HepG2 (cell line): ENCODE data around the gene HERC6.

Experiments
- TBL1XR1 ChIP-seq: fragments of 150-350 bp; IDR thresholded peaks from 2 replicates; pipeline ENCODE4 v1.6.1; 2014; ENCODE audit warnings: borderline replicate concordance, low read length; ENCODE audit not compliant: partially characterized antibody
- XRCC5 ChIP-seq: fragments of 200-400 bp; formaldehyde crosslinking; optimal IDR thresholded peaks from 2 replicates; pipeline ENCODE3; 2017; ENCODE audit warnings: mild to moderate bottlenecking, low read length
- TF ChIP-seq, protein P1 (sequence below): sonication (generic); formaldehyde crosslinking; IDR thresholded peaks from 2 replicates; pipeline ENCODE4 v1.4.0; 2020; ENCODE audit warnings: missing genetic modification reagents
- TF ChIP-seq, protein P2 (sequence below): sonication (generic); formaldehyde crosslinking; IDR thresholded peaks from 2 replicates; pipeline ENCODE4 v1.5.0; 2020; ENCODE audit warnings: mild to moderate bottlenecking, missing genetic modification reagents, moderate library complexity

DNA sequence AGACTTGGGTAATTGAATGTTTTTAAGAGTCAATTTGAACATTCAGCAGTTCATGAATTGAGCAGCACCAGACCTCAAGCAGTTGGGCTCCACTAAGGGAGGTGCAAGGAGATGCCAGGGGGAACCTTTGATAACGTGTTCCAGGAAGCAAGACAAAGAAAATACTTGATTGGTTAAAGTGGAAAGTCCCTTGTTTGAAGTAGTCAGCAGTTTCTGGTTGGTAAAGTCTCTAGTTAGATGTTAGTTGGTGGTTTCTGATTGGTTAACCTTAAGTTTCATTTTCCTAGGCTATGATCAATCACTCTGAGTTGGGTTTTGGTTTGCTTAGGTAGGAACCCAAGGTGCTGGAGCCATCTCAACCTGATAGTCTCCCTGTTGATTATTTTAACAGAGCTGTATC lies 4.0 kb downstream of the HERC6 start:
- TF ChIP-seq XRCC5, result no peak
- TF ChIP-seq, protein P1, sequence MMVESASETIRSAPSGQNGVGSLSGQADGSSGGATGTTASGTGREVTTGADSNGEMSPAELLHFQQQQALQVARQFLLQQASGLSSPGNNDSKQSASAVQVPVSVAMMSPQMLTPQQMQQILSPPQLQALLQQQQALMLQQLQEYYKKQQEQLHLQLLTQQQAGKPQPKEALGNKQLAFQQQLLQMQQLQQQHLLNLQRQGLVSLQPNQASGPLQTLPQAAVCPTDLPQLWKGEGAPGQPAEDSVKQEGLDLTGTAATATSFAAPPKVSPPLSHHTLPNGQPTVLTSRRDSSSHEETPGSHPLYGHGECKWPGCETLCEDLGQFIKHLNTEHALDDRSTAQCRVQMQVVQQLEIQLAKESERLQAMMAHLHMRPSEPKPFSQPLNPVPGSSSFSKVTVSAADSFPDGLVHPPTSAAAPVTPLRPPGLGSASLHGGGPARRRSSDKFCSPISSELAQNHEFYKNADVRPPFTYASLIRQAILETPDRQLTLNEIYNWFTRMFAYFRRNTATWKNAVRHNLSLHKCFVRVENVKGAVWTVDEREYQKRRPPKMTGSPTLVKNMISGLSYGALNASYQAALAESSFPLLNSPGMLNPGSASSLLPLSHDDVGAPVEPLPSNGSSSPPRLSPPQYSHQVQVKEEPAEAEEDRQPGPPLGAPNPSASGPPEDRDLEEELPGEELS, result no peak
- TF ChIP-seq TBL1XR1, result no peak
- TF ChIP-seq, protein P2, sequence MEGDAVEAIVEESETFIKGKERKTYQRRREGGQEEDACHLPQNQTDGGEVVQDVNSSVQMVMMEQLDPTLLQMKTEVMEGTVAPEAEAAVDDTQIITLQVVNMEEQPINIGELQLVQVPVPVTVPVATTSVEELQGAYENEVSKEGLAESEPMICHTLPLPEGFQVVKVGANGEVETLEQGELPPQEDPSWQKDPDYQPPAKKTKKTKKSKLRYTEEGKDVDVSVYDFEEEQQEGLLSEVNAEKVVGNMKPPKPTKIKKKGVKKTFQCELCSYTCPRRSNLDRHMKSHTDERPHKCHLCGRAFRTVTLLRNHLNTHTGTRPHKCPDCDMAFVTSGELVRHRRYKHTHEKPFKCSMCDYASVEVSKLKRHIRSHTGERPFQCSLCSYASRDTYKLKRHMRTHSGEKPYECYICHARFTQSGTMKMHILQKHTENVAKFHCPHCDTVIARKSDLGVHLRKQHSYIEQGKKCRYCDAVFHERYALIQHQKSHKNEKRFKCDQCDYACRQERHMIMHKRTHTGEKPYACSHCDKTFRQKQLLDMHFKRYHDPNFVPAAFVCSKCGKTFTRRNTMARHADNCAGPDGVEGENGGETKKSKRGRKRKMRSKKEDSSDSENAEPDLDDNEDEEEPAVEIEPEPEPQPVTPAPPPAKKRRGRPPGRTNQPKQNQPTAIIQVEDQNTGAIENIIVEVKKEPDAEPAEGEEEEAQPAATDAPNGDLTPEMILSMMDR (CRISPR knock-in tag), result no peak
